Endothelial cell of umbilical vein (primary cell): ENCODE data around the gene IQGAP3. TPM values are rescaled to one million over a fixed set of nuclear protein-coding genes. Genes with fewer than 3 reads are reported as not detected.

ENCODE experiments used
- BruUV-seq: library from RNA; stranded (reverse); fragments of 400-500 nt; replicated peaks from 2 replicates; lab custom pipeline; 2021; lab: Mats Ljungman, UMichigan
- CTCF ChIA-PET: fragments of 300-600, 350-600 bp; sonication (Branson Sonifier 250); formaldehyde crosslinking; loops from one replicate; lab custom pipeline; 2021; ENCODE audit warnings: antibody characterized with exemption, inconsistent platforms; lab: Charles Lee
- POLR2A ChIA-PET: fragments of 300-600, 350-600 bp; sonication (Branson Sonifier 250); formaldehyde crosslinking; loops from one replicate; lab custom pipeline; 2021; ENCODE audit warnings: antibody characterized with exemption, inconsistent platforms; lab: Charles Lee
- DNase-seq: peaks from one replicate; pipeline ENCODE4 v3.0.0-alpha.2; 2011; ENCODE audit warnings: low read depth, low spot score
- FAIRE-seq: peaks from 2 replicates; lab custom pipeline; 2011; peaks lifted over from hg19 to GRCh38; lab: Jason Lieb, UNC
- H2AFZ ChIP-seq: 2 replicates; pipeline ENCODE4 v1.6.0; 2012; ENCODE audit warnings: low read depth, low read length, control low read depth, inconsistent platforms
- H3K27ac ChIP-seq: 2 replicates; pipeline ENCODE4 v1.5.1; 2011; ENCODE audit warnings: low read depth, mild to moderate bottlenecking, control low read depth, low read length, moderate library complexity; ENCODE audit not compliant: insufficient read depth
- H3K27me3 ChIP-seq, 2 experiments: 2 replicates each; pipeline versions ENCODE4 v1.6.0 to v1.6.1; 2011; ENCODE audit warnings: low read length in 2 of 2, mixed read lengths in 1 of 2; ENCODE audit not compliant: control insufficient read depth in 2 of 2, insufficient read depth in 2 of 2
- H3K36me3 ChIP-seq, 2 experiments: 2 replicates in 1 of 2; 3 replicates in 1 of 2; pipeline ENCODE4 v1.5.1; 2011; ENCODE audit warnings: low read length in 2 of 2, mild to moderate bottlenecking in 1 of 2, moderate library complexity in 1 of 2; ENCODE audit not compliant: control insufficient read depth in 2 of 2, insufficient read depth in 2 of 2; ENCODE audit errors: extremely low read depth in 1 of 2
- H3K4me1 ChIP-seq: 3 replicates; pipeline ENCODE4 v1.5.1; 2011; ENCODE audit warnings: mild to moderate bottlenecking, low read length; ENCODE audit not compliant: control insufficient read depth, insufficient read depth; ENCODE audit errors: extremely low read depth
- H3K4me2 ChIP-seq: 2 replicates; pipeline ENCODE4 v1.6.1; 2011; ENCODE audit warnings: low read length, control low read depth, mixed read lengths; ENCODE audit not compliant: insufficient read depth
- H3K4me3 ChIP-seq, 3 experiments: fragments of 200-600 bp in 1 of 3; sonication (generic), shearing (Covaris generic) in 1 of 3; replicated peaks in 1 of 3; 2 replicates each; pipeline ENCODE4 v1.5.1; 2011 to 2016; ENCODE audit warnings: control low read depth in 3 of 3, low read length in 3 of 3, mild to moderate bottlenecking in 2 of 3, inconsistent platforms in 1 of 3, low read depth in 1 of 3, moderate library complexity in 1 of 3; ENCODE audit not compliant: insufficient read depth in 1 of 3
- H3K79me2 ChIP-seq: 2 replicates; pipeline ENCODE4 v1.6.0; 2012; ENCODE audit warnings: low read length, inconsistent platforms; ENCODE audit not compliant: control insufficient read depth, insufficient read depth
- H3K9ac ChIP-seq: replicated peaks from 2 replicates; pipeline ENCODE3; 2011; ENCODE audit warnings: low read length, control low read depth; ENCODE audit not compliant: insufficient read depth; ENCODE audit errors: extremely low read depth
- H3K9me1 ChIP-seq: replicated peaks from 3 replicates; pipeline ENCODE4 v1.6.0; 2011; ENCODE audit warnings: mild to moderate bottlenecking, low read length; ENCODE audit not compliant: control insufficient read depth, insufficient read depth; ENCODE audit errors: extremely low read depth
- H3K9me3 ChIP-seq: replicated peaks from 2 replicates; pipeline ENCODE4 v1.5.1; 2012; ENCODE audit warnings: low read length, inconsistent platforms; ENCODE audit not compliant: control insufficient read depth, insufficient read depth
- H4K20me1 ChIP-seq: replicated peaks from 2 replicates; pipeline ENCODE3; 2011; ENCODE audit warnings: mild to moderate bottlenecking, low read length; ENCODE audit not compliant: control insufficient read depth, insufficient read depth; ENCODE audit errors: extremely low read depth
- EZH2 ChIP-seq: IDR thresholded peaks from 2 replicates; pipeline ENCODE4 v1.6.1; 2012; ENCODE audit warnings: borderline replicate concordance, low read depth, mild to moderate bottlenecking, moderate library complexity, low read length, inconsistent platforms; ENCODE audit not compliant: severe bottlenecking
- FOS ChIP-seq: IDR thresholded peaks from 2 replicates; pipeline ENCODE4 v1.6.1; 2011; ENCODE audit warnings: mild to moderate bottlenecking, low read length, moderate library complexity, borderline replicate concordance; ENCODE audit not compliant: insufficient read depth
- GATA2 ChIP-seq: IDR thresholded peaks from 2 replicates; pipeline ENCODE4 v1.7.0; 2011; ENCODE audit warnings: low read depth, mild to moderate bottlenecking, moderate library complexity, mixed read lengths, low read length; ENCODE audit not compliant: insufficient read length, insufficient read depth
- JUN ChIP-seq: IDR thresholded peaks from 2 replicates; pipeline ENCODE4 v1.6.1; 2011; ENCODE audit warnings: borderline replicate concordance, low read depth; ENCODE audit not compliant: insufficient read length, insufficient read depth
- MYC ChIP-seq: IDR thresholded peaks from one replicate; pipeline ENCODE4 v1.6.1; 2011; ENCODE audit warnings: mild to moderate bottlenecking, low read depth, low read length
- POLR2A ChIP-seq: IDR thresholded peaks from 2 replicates; pipeline ENCODE4 v1.6.1; 2012; ENCODE audit warnings: low read depth, mild to moderate bottlenecking, control low read depth, low read length
- POLR2AphosphoS5 ChIP-seq: IDR thresholded peaks from 2 replicates; pipeline ENCODE4 v1.6.1; 2012; ENCODE audit warnings: low read depth, mild to moderate bottlenecking, control low read depth, low read length, moderate library complexity; ENCODE audit not compliant: insufficient read depth
- dilution Hi-C: fragments of 300-500 bp; cut with MboI; formaldehyde crosslinking; loops from one replicate; pipeline ENCODE4 v1.15.0; 2019; ENCODE audit warnings: low sequenced_read_pairs; ENCODE audit not compliant: extremely low pct_ligation_motif_present
- intact Hi-C: fragments of 100-400 bp; cut with micrococcal nuclease; formaldehyde crosslinking; loops from one replicate; pipeline ENCODE4 v1.10.0; 2022
- polyA plus RNA-seq, 4 experiments: library from polyadenylated mRNA; depleted of rRNA in 3 of 4; stranded (reverse) in 3 of 4; unstranded in 1 of 4; fragments of >200 nt; gene quantifications; 2 replicates each; pipeline versions ENCODE4 v1.2.1 to v1.2.3, GENCODE V29; 2011 to 2012; ENCODE audit warnings: missing spikeins in 1 of 4
- total RNA-seq: library from RNA; stranded (reverse); gene quantifications from 2 replicates; pipeline ENCODE4 v1.2.3, GENCODE V29; 2021
- TF ChIP-seq, protein P1 (sequence below): IDR thresholded peaks from 2 replicates; pipeline ENCODE4 v1.6.1; 2011; ENCODE audit not compliant: insufficient read depth, insufficient read length
- TF ChIP-seq, protein P2 (sequence below), 2 donors: IDR thresholded peaks; 1 replicate in 1 of 2; 2 replicates in 1 of 2; pipeline ENCODE4 v1.5.1; 2011; ENCODE audit warnings: low read length in 2 of 2, mild to moderate bottlenecking in 2 of 2, moderate library complexity in 2 of 2, control low read depth in 1 of 2, inconsistent platforms in 1 of 2, low read depth in 1 of 2; ENCODE audit not compliant: insufficient read depth in 1 of 2; ENCODE audit errors: extremely low read depth in 1 of 2

Gene IQGAP3
- total and polyA plus RNA-seq, 2 donors (not counting 3 experiments of a cell fraction or from before 2014, with no cell fraction given), result 28.3 to 60.7 TPM

DNA sequence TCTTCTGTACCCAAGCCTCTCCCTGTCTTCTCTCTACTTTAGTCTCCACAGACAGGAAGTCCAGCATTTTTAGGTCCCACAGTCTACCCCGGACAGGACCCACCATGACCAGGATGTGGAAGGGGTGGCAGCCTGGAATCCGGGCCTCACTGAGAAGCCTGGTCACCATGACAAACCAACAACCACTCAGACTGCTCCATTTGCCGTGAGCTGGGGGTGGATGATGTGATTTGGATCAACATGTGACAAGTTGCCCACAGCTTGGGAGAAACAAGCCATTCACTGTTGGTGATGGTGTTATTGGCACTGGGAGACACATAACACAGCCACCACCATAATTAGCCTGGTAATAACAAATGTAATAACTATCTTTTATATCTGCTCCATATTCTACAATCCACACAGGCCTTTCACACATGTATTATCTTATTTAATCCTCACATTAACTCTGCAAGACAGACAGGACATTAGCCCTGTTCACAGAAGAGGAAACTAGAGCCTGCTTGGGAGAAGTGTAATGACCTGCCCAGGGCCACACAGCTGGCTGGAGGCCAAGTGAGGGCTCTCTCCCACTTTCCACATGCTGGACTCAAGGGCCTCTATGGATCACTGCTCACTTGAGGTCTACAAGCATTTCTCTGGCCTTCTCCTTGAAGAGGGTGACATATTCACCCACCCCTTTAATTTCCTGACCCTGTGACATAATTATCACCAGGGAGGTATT, 94.7 kb downstream of the IQGAP3 start:
- Histone ChIP-seq H3K27me3 (no peaks in the 10 kb centered on the region), H4K20me1 (no peaks in the 10 kb centered on the region), H3K36me3 (peaks cover 25 to 79% of the 10 kb centered on the region in 2 experiments), H3K4me1 (peaks cover 8% of the 10 kb centered on the region), H3K79me2 (no peaks in the 10 kb centered on the region), H3K9me1 (no peaks in the 10 kb centered on the region), H3K9ac (no peak overlapping the region), H3K27ac (peak overlapping the region; percentile 60), H3K9me3 (no peaks in the 10 kb centered on the region), H3K4me2 (no peak overlapping the region), H3K4me3 (no peak overlapping the region), H2AFZ (no peak overlapping the region)
- ChIA-PET CTCF (interaction anchor here (1.7 kb wide), 2 partner anchors 12 to 23 kb away, joined by 3 to 5 read pairs; partner anchors contain the start of gene MEF2D), POLR2A (interaction anchor here (0.5 kb wide), 1 partner anchor 28 kb away, joined by 3 read pairs; no protein-coding TSS in a partner anchor)
- FAIRE-seq (no peak), DNase-seq (no peak)
- no TSS peak for BruUV-seq
- TF ChIP-seq JUN, result no peak
- TF ChIP-seq POLR2A, result no peak
- TF ChIP-seq POLR2AphosphoS5, result no peak
- TF ChIP-seq EZH2, result no peak
- TF ChIP-seq, protein P1, sequence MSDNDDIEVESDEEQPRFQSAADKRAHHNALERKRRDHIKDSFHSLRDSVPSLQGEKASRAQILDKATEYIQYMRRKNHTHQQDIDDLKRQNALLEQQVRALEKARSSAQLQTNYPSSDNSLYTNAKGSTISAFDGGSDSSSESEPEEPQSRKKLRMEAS, result no peak
- no peak for TF ChIP-seq FOS
- no peak for TF ChIP-seq GATA2
- no peak for TF ChIP-seq MYC
- TF ChIP-seq, protein P2, sequence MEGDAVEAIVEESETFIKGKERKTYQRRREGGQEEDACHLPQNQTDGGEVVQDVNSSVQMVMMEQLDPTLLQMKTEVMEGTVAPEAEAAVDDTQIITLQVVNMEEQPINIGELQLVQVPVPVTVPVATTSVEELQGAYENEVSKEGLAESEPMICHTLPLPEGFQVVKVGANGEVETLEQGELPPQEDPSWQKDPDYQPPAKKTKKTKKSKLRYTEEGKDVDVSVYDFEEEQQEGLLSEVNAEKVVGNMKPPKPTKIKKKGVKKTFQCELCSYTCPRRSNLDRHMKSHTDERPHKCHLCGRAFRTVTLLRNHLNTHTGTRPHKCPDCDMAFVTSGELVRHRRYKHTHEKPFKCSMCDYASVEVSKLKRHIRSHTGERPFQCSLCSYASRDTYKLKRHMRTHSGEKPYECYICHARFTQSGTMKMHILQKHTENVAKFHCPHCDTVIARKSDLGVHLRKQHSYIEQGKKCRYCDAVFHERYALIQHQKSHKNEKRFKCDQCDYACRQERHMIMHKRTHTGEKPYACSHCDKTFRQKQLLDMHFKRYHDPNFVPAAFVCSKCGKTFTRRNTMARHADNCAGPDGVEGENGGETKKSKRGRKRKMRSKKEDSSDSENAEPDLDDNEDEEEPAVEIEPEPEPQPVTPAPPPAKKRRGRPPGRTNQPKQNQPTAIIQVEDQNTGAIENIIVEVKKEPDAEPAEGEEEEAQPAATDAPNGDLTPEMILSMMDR (IDR thresholded peaks at IDR 0.05; ENCODE audit: extremely low read depth in 1 of 2, insufficient read depth in 1 of 2, low read depth in 1 of 2, low read length in 2 of 2), result no peak
- intact Hi-C loops, result no loop called here
- dilution Hi-C loops, result no loop called here
